Ureter (tissue), 1 donor: ENCODE results near the gene NOTCH2NLA. TPM values are rescaled to one million over a fixed set of nuclear protein-coding genes. Genes with fewer than 3 reads are reported as not detected.
A peak's percentile ranks its signal among the peaks of the same experiment; 100 is the strongest.
"Not testable (repeated sequence)": the region's sequence is repeated elsewhere in the genome, so short reads cannot be mapped to it uniquely, and the experiment has no call there.

ENCODE experiments used
- DNase-seq: peaks from one replicate; pipeline ENCODE4 v3.0.0-alpha.2; 2020; ENCODE audit warnings: low spot score
- total RNA-seq: library from RNA; stranded (reverse); gene quantifications from one replicate; pipeline ENCODE4 v1.2.4, GENCODE V29; 2023
- donor health status: DM: yes; HTN: yes; CAD: no.

Gene NOTCH2NLA
- total RNA-seq: 50.7 TPM

DNA sequence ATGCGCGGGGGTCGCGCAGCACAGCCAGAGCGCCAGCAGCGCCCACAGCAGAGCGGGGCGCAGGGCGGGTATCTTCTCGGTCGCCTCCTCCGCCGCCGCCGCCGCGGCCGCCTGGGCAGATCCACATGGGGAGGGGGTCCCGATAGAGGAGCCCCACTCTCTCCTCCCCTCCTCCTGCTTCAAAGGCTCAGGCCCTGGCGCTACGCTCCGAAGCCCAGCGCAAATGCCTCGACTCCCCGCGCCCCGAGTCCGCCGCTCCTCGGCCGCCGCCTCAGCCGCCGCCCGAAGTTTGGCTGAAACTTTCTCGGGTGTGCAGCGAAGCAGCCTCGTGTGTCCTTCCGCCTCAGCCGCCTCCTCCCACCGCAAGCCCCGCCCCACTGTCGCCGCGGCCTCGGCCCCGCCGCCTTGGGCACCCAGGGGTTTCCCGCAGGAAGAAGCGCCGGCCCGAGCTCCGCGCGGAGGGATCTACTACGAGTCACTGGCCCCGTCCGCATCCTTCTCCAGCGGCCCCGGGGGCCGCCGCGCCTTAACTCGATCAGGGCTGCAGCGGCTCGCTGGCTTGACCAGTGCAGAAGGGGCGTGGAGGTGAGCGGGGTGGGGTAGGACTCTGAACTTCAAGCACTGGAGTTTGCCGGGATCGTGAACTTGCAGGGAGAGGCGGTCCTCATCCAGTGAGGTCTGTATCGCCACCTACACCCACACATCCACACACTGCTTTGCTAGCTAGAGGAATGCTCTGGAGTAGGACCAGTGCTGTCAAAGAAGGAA, at the start of gene NOTCH2NLA:
NOTCH2NLA (minus strand) TSS at position 312 of the 768 bp plus-strand sequence. CDS start 39,684 bp downstream, outside the sequence.
- DNase-seq: peak; percentile 43

DNA sequence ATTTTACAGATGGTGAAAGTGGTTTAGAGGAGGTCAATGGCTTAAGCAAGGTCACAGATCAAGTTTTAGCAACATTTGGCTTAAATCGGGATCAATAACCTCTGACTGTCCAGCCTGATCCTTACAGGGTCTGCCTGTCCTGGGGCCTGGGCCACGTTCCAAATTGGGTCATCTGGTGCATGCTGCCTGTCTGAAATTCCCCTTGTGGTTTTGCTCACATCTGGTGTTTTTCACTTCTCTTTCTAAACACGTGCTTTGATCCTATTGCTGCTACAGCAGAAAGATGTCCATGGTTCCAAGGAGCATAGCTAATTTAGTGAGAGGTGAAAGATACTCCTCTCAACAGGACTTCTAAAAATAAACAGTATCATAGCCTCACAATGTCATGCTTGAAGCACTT, 49.5 kb upstream of the NOTCH2NLA start:
- not testable (repeated sequence) for DNase-seq

DNA sequence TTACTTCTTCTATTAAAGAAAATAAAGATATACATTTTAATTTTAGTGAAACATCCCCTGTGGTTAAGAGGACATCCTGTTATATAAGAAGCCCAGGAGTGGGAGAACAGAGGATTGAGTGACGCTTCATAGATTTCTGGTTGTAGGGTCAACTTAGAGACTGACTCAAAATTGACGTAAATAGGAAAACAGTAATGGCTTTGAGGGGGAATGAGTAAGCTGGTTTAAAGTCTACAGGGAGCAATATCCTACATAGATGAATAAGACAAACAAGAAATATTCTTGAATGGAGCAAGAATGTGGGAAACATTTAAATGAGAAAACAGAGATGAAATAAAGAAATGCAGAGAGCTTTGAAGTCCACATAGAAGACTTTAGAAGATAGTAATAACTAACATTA, 48.3 kb upstream of the NOTCH2NLA start:
- DNase-seq: not testable (repeated sequence)

DNA sequence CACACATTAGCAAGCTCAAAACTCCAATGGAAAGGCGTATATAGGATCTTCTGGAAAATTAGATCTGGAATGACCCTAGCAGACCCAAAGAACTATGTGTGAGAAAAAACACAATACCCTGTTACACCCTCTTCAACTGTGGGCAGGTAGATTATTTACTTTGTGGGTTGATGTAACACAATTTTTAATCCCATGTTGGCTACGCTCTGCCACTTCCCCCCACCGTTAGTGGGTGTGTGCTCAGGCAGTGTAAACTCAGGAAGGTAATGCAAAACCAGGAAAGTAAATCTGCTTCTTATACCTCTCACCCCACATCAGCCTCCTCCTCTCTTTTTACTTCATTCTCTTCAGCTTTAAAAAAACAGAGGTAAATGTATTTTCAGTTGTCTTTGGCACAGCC, 45.3 kb upstream of the NOTCH2NLA start:
- DNase-seq: not testable (repeated sequence)

DNA sequence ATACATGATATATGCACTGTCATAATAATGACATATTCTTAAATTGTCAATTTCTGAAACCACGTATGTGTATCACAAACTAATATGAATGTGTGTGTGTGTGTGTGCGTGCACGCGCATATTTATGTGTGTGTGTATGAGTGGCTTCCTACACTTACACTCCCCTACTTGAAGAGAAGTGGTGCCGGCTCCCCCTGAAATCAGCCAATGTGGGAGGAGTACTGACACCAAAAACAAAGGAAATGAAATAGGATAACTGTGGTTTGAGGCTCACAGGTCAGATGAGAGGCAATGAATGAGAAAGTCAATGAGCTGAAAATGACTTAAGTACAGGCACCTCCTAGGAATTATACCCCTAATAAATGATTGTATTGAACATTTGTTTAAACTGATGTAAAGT, 44.4 kb upstream of the NOTCH2NLA start:
- DNase-seq: not testable (repeated sequence)

DNA sequence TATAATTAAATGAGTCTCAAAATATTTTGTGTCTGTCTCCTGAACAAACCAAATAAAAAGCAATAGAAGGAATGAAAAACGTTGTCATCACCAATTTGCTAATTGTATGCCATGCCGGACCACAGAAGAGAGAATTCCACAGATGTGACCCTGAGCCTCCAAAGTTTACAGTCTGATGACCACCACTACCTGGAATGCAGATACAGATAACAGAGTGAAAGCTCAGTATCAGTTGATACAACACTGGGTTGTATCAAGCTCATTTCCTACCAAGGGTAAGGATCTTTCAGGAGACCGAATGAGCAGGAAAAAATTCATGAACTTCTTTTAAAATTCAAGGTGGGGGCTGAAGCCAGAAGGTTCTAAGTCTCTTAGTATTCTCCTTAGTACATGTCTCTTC, 43.9 kb upstream of the NOTCH2NLA start:
- DNase-seq: not testable (repeated sequence)

DNA sequence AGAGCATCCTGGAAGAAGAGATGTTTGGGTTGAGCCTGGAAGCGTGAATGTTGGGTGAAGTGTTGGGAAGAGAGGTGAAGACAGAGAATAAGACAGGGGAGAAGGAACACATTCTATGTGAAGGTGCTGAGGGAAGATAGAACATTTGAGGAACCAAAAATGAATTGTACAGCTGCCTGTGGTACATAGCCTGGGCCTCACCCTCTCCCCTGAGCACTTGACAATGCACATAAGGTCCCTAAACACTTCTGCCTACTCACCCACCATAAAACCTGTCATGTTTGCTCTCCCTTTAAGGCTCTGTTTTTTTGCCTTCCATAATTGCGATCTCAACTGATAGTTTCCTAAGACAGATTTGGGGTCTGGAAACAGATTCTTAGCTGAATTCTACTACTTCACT, 43.2 kb upstream of the NOTCH2NLA start:
- DNase-seq: not testable (repeated sequence)

DNA sequence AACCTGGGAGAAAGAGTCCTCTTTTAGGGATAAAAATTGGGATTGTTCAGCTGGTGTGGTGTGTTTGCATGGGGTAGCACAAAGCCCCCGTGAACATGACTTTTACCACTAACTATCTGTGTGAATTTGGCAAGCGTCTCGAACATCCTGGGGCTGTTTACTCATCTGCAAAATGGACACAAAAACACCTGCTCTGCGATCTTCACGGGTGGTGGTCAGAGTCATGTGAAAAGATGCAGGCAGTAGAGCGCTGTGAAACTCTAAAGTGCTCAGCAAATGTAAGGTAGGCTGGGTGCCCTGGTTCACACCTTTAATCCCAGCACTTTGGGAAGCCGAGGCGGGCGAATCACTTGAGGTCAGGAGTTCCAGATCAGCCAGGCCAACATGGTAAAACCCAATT, 41.3 kb upstream of the NOTCH2NLA start:
- not testable (repeated sequence) for DNase-seq

DNA sequence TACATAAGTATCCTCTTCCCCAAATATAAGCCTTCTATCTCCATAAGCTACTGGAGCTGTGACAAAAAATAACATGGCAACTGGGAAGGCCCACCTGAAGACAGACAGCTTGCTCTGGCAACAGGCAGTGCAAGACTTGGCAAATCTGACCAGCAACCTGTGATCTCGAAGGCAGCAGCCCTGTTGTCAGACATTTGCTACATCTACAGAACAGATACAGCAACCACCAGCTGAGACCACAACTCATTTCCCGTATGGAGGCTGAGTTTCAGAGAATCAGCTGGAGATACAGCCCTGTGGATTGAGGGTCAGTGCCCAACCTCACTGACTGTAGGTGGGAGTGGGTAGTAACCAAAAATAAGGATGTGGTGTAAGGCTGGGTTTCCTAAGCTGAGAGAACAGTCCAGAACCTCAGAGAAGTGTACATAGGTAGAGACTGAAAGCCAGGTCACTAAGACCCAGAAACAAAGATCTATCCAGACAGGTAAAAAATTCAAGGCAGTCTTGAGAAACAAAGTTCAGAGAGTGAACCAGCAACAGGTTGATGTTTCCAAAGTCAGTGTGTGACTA, 37.4 kb upstream of the NOTCH2NLA start:
- not testable (repeated sequence) for DNase-seq

DNA sequence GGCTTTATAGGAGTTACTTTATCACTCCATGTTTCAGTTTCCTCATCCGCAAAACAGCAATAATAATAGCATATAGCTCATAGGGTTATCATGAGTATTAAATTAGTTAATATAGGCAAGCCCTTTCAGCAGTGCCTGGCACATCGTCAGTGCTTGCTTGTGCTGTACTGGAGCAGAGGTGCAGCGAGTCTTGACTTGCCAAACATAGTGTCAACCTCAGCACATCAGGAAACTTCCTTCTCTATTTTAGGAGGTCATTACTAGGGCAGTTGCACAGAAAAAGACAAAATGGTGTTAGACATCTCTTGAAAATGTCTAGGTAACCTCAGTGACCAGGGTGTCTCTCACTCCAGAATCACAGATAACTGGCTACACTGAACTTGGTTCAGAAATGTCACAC, 35.9 kb upstream of the NOTCH2NLA start:
- DNase-seq: not testable (repeated sequence)

DNA sequence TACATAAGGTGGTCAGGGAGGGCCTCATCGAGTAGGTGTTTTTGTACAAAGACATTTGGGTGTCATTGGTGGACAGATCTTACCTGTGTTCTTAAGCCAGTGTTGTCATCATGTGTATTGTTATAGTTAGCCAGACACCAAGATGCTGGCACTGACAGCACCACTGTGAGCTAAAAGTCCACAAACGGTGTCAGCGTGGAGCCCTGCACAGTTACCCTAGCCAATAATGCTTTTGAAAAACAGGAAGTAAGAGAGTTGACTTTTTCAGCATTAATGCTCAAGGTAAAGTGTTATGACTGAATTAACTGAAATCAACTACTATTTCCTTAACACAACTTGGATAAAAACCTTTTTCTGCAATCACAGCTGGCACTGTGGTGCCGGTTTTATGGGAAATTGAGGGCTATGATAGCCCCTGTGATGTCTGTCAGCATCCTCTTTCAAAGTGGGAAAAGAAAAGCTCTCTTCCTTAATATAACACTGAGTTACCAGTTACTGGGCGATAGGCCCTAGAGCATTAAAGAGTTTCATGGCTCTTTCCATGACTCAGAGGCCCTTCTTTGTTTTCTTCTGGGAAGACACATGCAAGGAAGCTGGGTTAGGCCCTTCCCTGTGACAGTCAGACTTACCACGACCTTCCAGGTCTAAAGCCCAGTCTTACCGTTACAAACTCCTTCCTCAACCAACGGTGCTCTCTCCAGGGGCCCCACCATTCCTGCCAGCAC, 31.3 kb upstream of the NOTCH2NLA start:
- not testable (repeated sequence) for DNase-seq

DNA sequence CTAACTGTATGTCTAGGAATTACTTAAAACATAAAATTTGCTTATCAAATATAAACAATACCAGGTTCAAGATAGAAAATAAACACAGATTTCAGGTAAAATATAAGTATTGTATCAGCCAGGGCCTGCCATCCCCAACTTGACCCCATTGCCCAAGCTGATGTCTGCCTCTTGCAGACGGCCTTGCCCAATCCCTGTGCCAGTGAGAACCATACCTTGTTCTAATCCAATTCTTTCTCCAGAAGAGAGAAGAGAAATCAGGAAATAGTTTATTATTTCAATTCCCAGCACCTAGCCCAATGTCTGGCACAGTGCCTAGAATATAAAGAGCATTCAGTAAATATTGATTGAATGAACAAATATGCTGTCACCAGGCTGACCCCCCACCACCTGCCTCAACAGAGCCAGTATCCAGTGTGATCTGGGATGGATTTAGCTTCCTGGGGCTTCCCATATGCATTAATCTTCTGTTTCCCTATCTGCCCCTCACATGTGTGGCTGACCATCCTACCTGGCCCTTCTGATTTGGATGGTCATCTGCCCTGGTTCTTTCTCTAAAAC, 29.3 kb upstream of the NOTCH2NLA start:
- not testable (repeated sequence) for DNase-seq

DNA sequence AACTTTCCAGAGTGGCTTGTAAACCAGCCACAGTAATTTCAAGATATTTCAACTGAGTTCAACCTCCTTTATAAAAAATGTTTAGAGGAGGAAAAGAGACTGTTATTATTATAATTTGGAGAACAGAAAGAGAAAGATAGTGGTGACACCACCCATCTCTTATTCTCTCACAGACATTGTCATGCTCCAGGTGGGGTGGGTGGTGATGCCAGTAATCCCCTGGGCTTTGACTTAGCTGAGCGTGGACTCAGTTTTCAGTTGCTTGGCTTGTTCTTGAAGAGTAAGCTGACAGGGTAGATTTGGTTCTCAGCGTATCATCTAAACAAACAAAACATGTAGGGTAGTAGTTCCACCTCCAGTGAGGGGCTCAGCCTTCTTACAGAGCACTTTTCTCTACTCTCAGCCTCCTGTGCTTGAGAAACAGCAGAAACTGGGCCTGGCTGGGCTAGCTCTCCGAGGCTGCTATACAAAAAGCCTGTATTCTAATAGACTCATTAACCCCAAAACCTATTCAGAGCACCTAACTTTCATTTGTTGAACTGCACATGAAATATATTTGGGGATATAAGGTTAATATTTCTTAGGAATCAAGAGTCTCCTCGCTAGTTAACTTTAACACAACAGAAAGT, 25.9 kb upstream of the NOTCH2NLA start:
- DNase-seq: not testable (repeated sequence)

DNA sequence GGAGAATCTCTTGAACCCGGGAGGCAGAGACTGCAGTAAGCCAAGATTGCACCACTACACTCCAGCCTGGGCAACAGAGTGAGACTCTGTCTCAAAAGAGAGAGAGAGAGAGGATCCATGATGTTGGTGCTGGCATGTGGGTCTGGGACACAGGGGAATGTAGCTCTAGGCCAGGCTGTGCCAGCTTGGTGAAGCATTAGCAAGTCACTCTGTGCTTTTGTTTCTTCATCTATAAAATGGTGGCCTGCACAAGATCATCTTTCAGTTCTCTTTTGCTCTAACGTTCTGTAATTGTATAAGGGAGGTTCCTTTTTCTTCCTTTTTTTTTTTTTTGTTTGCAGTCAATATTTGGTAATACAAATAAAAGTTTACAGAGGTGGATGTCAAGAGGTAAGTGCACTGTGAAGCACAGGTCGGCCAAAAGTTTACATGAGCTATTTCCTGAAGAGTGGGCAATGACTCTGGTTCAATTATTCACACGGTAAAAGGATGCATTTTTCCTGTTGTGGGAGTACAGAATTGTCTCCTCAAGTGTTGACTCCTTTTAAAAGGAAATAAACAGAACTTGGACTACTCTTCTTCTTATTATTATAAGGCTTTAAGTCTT, 24.5 kb upstream of the NOTCH2NLA start:
- DNase-seq: not testable (repeated sequence)

DNA sequence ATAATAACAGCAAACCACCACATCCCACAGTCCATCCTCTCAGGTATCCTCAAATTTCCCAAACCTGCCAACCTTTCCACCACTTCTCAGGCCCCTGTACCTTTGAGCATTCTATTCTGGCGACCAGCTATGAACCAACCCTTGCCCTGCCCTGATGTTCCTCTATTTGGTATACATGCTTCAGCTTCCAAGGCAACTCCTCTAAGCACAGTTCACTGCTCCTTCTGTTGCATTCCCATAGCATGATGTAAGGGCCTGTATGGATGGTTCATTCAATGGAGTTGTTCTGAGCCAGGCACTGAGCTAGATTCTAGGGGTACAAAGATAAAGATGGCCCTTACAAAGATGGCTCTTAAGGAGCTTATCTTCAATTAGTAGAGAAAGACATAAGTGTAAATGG, 22.7 kb upstream of the NOTCH2NLA start:
- not testable (repeated sequence) for DNase-seq

DNA sequence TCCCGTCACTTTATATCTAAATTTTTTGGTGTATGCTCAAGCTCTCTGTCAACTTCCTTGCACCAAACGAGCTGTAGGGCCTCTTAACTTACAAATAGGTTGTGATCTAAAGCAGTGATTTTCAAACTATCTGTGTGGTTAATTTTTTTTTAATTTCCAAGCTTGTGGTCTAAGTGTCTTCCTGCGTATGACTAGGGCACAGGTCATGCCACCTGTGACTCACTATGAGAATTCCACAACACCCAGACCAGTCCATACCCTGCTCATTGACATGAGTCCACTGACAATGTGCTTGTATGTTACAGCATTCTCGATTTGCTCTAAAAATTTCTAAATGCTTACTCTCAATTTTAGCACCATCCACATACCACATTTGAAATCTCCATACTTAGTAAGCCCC, 19.8 kb upstream of the NOTCH2NLA start:
- DNase-seq: not testable (repeated sequence)

DNA sequence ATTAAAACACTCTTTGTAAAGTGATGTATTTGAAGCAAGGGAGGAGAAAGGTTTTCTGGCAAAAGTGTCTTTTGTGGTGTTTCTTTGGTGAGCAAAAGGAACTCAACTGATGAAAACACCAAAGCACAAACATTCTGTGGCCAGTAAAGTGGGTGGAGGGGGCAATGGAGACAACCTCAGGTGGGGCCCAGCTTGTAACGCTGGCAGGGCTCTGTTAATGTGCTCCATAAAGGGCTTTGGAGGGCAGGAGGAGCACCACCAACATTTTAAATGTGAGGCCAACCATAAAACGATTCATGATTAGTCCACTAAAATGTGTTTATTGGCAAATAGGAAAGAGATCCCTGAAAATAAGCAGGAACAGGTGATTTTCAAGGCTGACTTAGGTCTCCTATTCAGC, 7.8 kb upstream of the NOTCH2NLA start:
- DNase-seq: not testable (repeated sequence)

DNA sequence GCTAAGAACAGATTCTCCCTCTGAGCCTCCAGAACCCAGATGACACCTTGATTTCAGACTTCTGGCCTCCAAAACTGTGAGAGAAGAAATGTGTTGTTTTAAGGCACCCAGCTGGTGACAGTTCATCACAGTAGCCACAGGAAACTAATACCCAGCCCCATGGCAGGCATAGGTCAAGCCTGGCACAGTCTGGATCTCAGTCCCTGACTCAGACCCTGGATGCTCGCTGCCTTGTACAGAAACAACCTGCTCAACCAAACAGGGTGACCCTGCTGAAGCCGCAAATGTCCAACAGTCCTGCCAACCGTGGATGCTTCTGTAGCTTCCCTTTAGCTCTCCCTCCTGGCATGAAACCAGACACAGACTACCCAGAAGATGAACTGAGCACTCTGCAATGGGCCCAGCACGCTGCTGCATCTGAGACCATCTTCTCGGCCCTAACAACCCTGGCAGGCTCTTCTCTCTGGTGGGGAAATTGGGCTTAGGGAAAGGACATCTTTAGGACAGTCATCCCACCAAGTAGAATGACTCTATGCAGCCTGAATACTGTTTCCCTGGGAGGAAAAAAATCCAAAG, 7.3 kb upstream of the NOTCH2NLA start:
- DNase-seq: not testable (repeated sequence)

DNA sequence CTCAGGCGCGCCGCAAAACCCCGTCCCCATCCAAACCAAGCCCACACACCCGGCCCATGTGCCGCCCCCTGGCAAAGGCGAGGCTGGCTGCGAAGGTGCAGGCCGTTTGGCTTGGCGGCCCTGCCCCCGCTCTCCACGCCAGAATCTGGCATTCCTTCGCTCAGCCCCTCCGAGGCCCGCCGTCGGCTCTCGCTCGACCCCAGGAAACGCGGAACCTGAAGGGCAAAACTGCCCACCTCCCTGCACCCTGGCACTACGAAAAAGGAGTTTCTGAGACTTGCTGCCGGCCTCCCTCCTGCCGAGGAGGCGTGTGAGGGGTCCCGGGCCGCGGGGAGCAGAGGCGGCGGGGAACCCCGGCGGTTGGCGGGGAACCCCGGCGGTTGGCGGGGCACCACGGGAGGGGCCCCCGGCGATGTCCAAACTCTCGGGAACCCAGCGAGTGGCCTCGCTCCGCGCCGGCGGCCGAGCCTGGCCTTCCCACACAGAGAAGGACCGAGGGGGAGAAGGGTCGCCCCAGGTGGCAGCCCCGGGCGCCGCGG, 608 bp downstream of the NOTCH2NLA start:
- DNase-seq: peak; percentile 39

DNA sequence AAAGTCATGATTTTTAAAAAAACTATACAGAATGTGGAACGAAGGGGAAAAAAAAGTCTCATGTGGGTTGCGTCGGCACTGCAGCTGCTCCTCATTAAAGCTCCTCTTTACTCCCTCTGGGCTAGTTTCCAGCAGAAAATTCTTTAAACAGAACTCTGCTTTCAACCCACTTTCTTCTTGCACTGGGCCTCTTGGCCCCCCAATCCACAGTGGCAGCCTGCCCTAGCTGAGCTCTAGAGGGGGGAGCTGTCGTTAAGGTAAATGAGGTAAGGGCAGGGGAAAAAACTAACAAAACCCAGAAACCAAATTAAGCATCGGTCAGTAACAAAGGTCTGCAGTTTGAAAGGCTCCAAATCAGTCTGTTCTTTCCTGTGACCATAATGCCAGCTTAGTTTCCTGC, 54.3 kb downstream of the NOTCH2NLA start:
- peak; percentile 42 for DNase-seq

DNA sequence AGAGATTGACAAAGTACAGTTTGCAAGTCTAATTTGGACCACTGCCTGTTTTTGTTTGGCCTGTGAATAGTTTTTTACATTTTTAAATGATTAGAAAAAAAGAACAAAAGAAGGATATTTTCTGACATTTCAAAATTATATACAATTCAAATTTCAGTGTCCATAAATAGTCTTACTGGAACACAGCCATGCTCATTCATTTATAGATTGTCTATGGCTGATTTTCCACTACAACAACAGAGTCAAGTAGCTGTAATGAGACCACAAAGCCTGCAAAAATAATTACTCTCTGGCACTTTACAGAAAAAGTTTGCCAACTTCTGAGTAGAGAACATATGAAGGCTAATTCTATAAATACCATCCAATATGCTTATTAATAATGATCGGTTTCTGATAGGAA, 61.1 kb downstream of the NOTCH2NLA start:
- not testable (repeated sequence) for DNase-seq
